ENCODE data around the gene ETS2. TPM values are rescaled to one million over a fixed set of nuclear protein-coding genes. Genes with fewer than 3 reads are reported as not detected.
A peak's percentile ranks its signal among the peaks of the same experiment; 100 is the strongest.

Gene ETS2
- polyA plus RNA-seq, 1 donor, result 140 TPM

DNA sequence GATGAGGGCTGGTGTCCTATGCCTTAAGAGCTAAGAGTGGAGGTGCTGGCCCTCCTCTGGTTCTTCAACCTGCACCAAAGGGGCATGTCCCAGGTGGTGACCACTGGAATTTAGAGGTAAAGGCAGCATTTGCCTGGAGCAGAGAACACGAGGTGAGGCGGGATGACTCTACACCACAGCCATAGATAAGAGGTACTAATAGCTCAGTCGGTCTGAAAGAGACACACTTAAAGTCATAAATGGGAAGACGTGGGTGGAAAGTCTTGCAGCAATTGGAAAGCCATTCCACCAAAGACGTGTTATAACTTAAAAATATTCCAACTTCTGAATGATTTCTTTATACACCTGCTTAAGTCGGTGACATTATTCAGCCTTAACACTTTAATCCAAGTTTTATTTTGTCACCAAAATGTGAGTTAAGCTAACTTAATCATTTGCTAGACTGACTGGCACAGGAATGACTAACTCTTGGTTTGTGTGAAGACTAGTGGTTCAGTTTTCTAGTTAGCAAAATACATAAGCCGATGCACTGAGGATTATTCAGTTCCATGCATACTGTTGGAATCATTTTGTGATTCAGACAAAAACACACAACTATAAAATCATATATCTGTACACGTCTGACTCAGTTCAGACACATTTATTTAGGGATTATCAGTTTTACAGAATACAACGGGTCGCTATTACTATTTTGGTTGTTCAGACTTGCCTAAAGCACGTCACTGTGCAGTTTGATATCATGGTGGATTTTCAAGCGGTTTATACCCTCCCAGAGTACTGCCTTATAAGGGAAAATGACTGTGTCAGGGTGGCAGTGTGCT lies 4.6 kb upstream of the ETS2 start:
- Histone ChIP-seq H3K27me3 (ENCODE audit: control insufficient read depth, insufficient read depth, low read length) (no peaks in the 10 kb centered on the region), H3K36me3 (ENCODE audit: control insufficient read depth, insufficient read depth, low read length) (no peaks in the 10 kb centered on the region), H3K4me1 (ENCODE audit: control insufficient read depth, insufficient read depth, low read length) (peaks cover 68% of the 10 kb centered on the region), H3K4me3 (ENCODE audit: low read length) (no peak overlapping the region), H3K27ac (ENCODE audit: low read length) (peak overlapping the region; percentile 93), H3K9me3 (ENCODE audit: control insufficient read depth, low read depth, low read length) (no peaks in the 10 kb centered on the region)
- WGBS (ENCODE audit: insufficient coverage, low lambda C conversion rate), result 74% methylated on average over 5 of the region's 12 CpGs
- peak in 1 of 2 donors; percentile 77 for DNase-seq

- H3K27me3 ChIP-seq (ENCODE audit: control insufficient read depth, insufficient read depth, low read length), result no peaks in the 10 kb centered on the region
- H3K9me3 ChIP-seq (ENCODE audit: control insufficient read depth, low read depth, low read length), result no peaks in the 10 kb centered on the region
- DNase-seq, result peak; percentile 90 to 96
- H3K36me3 ChIP-seq (ENCODE audit: control insufficient read depth, insufficient read depth, low read length), result no peaks in the 10 kb centered on the region
- peaks cover 56% of the 10 kb centered on the region for H3K4me1 ChIP-seq (ENCODE audit: control insufficient read depth, insufficient read depth, low read length)
- peak overlapping the region; percentile 93 for H3K27ac ChIP-seq (ENCODE audit: low read length)
- no peak overlapping the region for H3K4me3 ChIP-seq (ENCODE audit: low read length)
- 24% methylated on average over 3 of the region's 16 CpGs for WGBS (ENCODE audit: insufficient coverage, low lambda C conversion rate)
Observed at GRCh38 chr21:38802050-38803026, 3.4 kb upstream of the ETS2 start.

GRCh38 chr21:38803075-38803660 lies 2.6 kb upstream of the ETS2 start:
- H3K36me3 ChIP-seq (ENCODE audit: control insufficient read depth, insufficient read depth, low read length), result peaks cover 6% of the 10 kb centered on the region
- H3K27me3 ChIP-seq (ENCODE audit: control insufficient read depth, insufficient read depth, low read length), result no peaks in the 10 kb centered on the region
- DNase-seq, result peak in 1 of 2 donors; percentile 68
- H3K9me3 ChIP-seq (ENCODE audit: control insufficient read depth, low read depth, low read length), result no peaks in the 10 kb centered on the region
- no peak overlapping the region for H3K4me3 ChIP-seq (ENCODE audit: low read length)
- H3K27ac ChIP-seq (ENCODE audit: low read length), result peak overlapping the region; percentile 93
- peaks cover 51% of the 10 kb centered on the region for H3K4me1 ChIP-seq (ENCODE audit: control insufficient read depth, insufficient read depth, low read length)
- 64% methylated on average over 1 of the region's 7 CpGs for WGBS (ENCODE audit: insufficient coverage, low lambda C conversion rate)

DNA sequence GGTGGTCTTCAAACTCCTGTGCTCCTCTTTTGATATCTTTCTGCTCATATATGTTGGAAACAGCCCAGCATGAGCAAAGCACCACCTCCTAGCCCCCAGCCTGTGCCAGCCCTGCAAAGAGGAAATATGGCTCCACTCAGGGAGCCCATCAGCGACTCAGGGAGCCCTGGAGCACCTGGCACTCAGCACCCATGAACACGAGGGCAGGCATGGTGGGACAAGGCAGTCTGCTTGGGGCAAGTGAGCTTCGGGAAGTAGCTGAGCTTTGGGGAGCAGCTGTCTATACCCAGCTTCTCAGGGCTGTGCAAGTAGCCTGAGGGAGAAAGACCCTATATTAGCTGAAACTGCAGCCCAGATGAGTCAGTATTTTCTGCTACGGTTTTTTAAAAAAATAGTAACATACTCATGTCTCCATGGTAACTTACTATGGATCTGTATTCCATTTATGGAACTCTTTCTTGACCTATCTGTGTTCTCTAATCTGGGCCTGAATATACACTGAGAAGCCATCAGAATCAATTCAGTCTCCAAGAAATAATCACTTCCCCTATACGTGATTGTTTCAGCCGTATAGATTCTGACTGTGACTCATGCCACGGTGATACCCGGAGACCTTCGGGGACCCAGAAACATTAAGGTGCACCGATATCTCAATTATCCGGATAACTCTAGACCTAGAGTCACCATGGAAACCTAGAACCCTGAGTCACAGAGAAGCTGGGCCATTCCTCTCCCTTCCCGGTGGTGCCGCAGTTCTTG lies 1.5 kb upstream of the ETS2 start:
- H3K36me3 ChIP-seq (ENCODE audit: control insufficient read depth, insufficient read depth, low read length), result peaks cover 12% of the 10 kb centered on the region
- H3K4me3 ChIP-seq (ENCODE audit: low read length), result peak overlapping the region; percentile 85
- no peak for DNase-seq
- H3K27ac ChIP-seq (ENCODE audit: low read length), result peak overlapping the region; percentile 99
- WGBS (ENCODE audit: insufficient coverage, low lambda C conversion rate), result 100% methylated on average over 1 of the region's 13 CpGs
- H3K9me3 ChIP-seq (ENCODE audit: control insufficient read depth, low read depth, low read length), result no peaks in the 10 kb centered on the region
- no peaks in the 10 kb centered on the region for H3K27me3 ChIP-seq (ENCODE audit: control insufficient read depth, insufficient read depth, low read length)
- peaks cover 47% of the 10 kb centered on the region for H3K4me1 ChIP-seq (ENCODE audit: control insufficient read depth, insufficient read depth, low read length)

- Histone ChIP-seq H3K27ac (ENCODE audit: low read length) (peak overlapping the region; percentile 99), H3K9me3 (ENCODE audit: control insufficient read depth, low read depth, low read length) (no peaks in the 10 kb centered on the region), H3K4me3 (ENCODE audit: low read length) (peak overlapping the region; percentile 85), H3K36me3 (ENCODE audit: control insufficient read depth, insufficient read depth, low read length) (peaks cover 19% of the 10 kb centered on the region), H3K4me1 (ENCODE audit: control insufficient read depth, insufficient read depth, low read length) (peaks cover 49% of the 10 kb centered on the region), H3K27me3 (ENCODE audit: control insufficient read depth, insufficient read depth, low read length) (no peaks in the 10 kb centered on the region)
- peak; percentile 76 to 87 for DNase-seq
- no CpG with 5 or more reads among the region's 26 CpGs for WGBS (ENCODE audit: insufficient coverage, low lambda C conversion rate)
Observed at GRCh38 chr21:38804789-38805327, 871 bp upstream of the ETS2 start.

- peaks cover 48% of the 10 kb centered on the region for H3K4me1 ChIP-seq (ENCODE audit: control insufficient read depth, insufficient read depth, low read length)
- H3K4me3 ChIP-seq (ENCODE audit: low read length), result peak overlapping the region; percentile 85
- no peaks in the 10 kb centered on the region for H3K27me3 ChIP-seq (ENCODE audit: control insufficient read depth, insufficient read depth, low read length)
- DNase-seq, result no peak
- WGBS (ENCODE audit: insufficient coverage, low lambda C conversion rate), result 0% methylated on average over 2 of the region's 72 CpGs
- no peaks in the 10 kb centered on the region for H3K9me3 ChIP-seq (ENCODE audit: control insufficient read depth, low read depth, low read length)
- peak overlapping the region; percentile 99 for H3K27ac ChIP-seq (ENCODE audit: low read length)
- peaks cover 32% of the 10 kb centered on the region for H3K36me3 ChIP-seq (ENCODE audit: control insufficient read depth, insufficient read depth, low read length)
Observed at GRCh38 chr21:38806153-38806941, 618 bp downstream of the ETS2 start.

- no peaks in the 10 kb centered on the region for H3K9me3 ChIP-seq (ENCODE audit: control insufficient read depth, low read depth, low read length)
- H3K4me1 ChIP-seq (ENCODE audit: control insufficient read depth, insufficient read depth, low read length), result peaks cover 42% of the 10 kb centered on the region
- H3K36me3 ChIP-seq (ENCODE audit: control insufficient read depth, insufficient read depth, low read length), result peaks cover 36% of the 10 kb centered on the region
- peak overlapping the region; percentile 85 for H3K4me3 ChIP-seq (ENCODE audit: low read length)
- H3K27ac ChIP-seq (ENCODE audit: low read length), result peak overlapping the region; percentile 99
- no peaks in the 10 kb centered on the region for H3K27me3 ChIP-seq (ENCODE audit: control insufficient read depth, insufficient read depth, low read length)
- no peak for DNase-seq
- 19% methylated on average over 4 of the region's 9 CpGs for whole genome bisulfite sequencing (ENCODE audit: insufficient coverage, low lambda C conversion rate)
Observed at GRCh38 chr21:38806942-38807284, 1.2 kb downstream of the ETS2 start.

DNA sequence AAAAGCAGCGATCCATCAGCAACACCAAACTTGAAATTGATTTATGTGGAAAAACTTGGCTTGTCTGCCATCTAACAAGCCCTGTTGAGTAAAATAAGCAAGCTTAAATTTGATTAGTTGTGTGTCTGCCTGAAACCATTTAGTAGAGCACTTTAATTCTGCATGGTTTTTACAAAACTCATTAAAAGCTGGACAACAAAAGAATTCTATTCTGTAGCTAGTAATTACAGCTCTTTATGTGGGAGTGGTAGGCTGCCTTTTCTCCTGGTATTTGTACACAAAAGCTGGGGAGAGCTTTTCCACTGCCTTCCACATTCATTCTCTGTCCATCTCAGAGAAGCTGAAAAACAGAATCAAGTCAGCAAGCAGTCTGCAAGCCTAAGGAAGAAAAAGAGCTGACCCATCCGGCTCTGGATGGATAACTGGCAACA lies 1.7 kb downstream of the ETS2 start:
- no CpG with 5 or more reads among the region's 2 CpGs for WGBS (ENCODE audit: insufficient coverage, low lambda C conversion rate)
- no peaks in the 10 kb centered on the region for H3K27me3 ChIP-seq (ENCODE audit: control insufficient read depth, insufficient read depth, low read length)
- H3K36me3 ChIP-seq (ENCODE audit: control insufficient read depth, insufficient read depth, low read length), result peaks cover 41% of the 10 kb centered on the region
- H3K9me3 ChIP-seq (ENCODE audit: control insufficient read depth, low read depth, low read length), result no peaks in the 10 kb centered on the region
- peaks cover 37% of the 10 kb centered on the region for H3K4me1 ChIP-seq (ENCODE audit: control insufficient read depth, insufficient read depth, low read length)
- DNase-seq, result no peak
- peak overlapping the region; percentile 99 for H3K27ac ChIP-seq (ENCODE audit: low read length)
- peak overlapping the region; percentile 85 for H3K4me3 ChIP-seq (ENCODE audit: low read length)

GRCh38 chr21:38807986-38808385 lies 2.3 kb downstream of the ETS2 start:
- peak overlapping the region; percentile 85 for H3K4me3 ChIP-seq (ENCODE audit: low read length)
- peak overlapping the region; percentile 99 for H3K27ac ChIP-seq (ENCODE audit: low read length)
- H3K36me3 ChIP-seq (ENCODE audit: control insufficient read depth, insufficient read depth, low read length), result peaks cover 46% of the 10 kb centered on the region
- peaks cover 38% of the 10 kb centered on the region for H3K4me1 ChIP-seq (ENCODE audit: control insufficient read depth, insufficient read depth, low read length)
- H3K27me3 ChIP-seq (ENCODE audit: control insufficient read depth, insufficient read depth, low read length), result no peaks in the 10 kb centered on the region
- peak in 1 of 2 donors; percentile 76 for DNase-seq
- no peaks in the 10 kb centered on the region for H3K9me3 ChIP-seq (ENCODE audit: control insufficient read depth, low read depth, low read length)
- no CpG with 5 or more reads among the region's 5 CpGs for WGBS (ENCODE audit: insufficient coverage, low lambda C conversion rate)

All from large intestine (tissue), 3 donors.